K562 (cell line): ENCODE data around the gene TMEM151A. TPM values are rescaled to one million over a fixed set of nuclear protein-coding genes. Genes with fewer than 3 reads are reported as not detected.
A peak's percentile ranks its signal among the peaks of the same experiment; 100 is the strongest.

Source experiments
- BHLHE40 ChIP-seq: IDR thresholded peaks from 2 replicates; pipeline ENCODE4 v1.6.1; 2011; ENCODE audit warnings: low read length, improper control_type of control experiment
- BRF2 ChIP-seq: IDR thresholded peaks from 3 replicates; pipeline ENCODE4 v1.6.1; 2011; ENCODE audit warnings: borderline replicate concordance, mild to moderate bottlenecking; ENCODE audit not compliant: insufficient read length, insufficient read depth
- CC2D1A ChIP-seq: fragments of 450-650 bp; IDR thresholded peaks from 2 replicates; pipeline ENCODE4 v1.6.1; 2017; ENCODE audit warnings: mild to moderate bottlenecking
- DPF2 ChIP-seq: fragments of 450-650 bp; IDR thresholded peaks from 2 replicates; pipeline ENCODE4 v1.6.1; 2016
- GATAD2A ChIP-seq: fragments of 450-650 bp; IDR thresholded peaks from 2 replicates; pipeline ENCODE4 v1.6.1; 2017
- HNRNPL ChIP-seq: fragments of 200-400 bp; formaldehyde crosslinking; IDR thresholded peaks from 2 replicates; pipeline ENCODE4 v1.6.1; 2017; ENCODE audit warnings: low read depth, mild to moderate bottlenecking, low read length
- HOXB6 ChIP-seq: fragments of 250-450 bp; sonication (Bioruptor Pico); IDR thresholded peaks from 2 replicates; pipeline ENCODE4 v1.5.1; 2022; ENCODE audit warnings: mild to moderate bottlenecking, borderline replicate concordance
- KDM5B ChIP-seq: fragments of 200-600 bp; sonication (generic); IDR thresholded peaks from 2 replicates; pipeline ENCODE4 v1.6.1; 2012; ENCODE audit warnings: low read depth, mild to moderate bottlenecking, moderate library complexity, low read length, control low read depth, inconsistent platforms; ENCODE audit not compliant: insufficient replicate concordance
- POLR2G ChIP-seq: fragments of 200-400 bp; formaldehyde crosslinking; IDR thresholded peaks from 2 replicates; pipeline ENCODE4 v1.6.1; 2017; ENCODE audit warnings: low read depth, mild to moderate bottlenecking, antibody characterized with exemption, low read length, moderate library complexity
- SAFB2 ChIP-seq: fragments of 200-400 bp; formaldehyde crosslinking; IDR thresholded peaks from 2 replicates; pipeline ENCODE4 v1.6.1; 2018; ENCODE audit warnings: borderline replicate concordance, low read length, low read depth, moderate library complexity; ENCODE audit not compliant: severe bottlenecking
- SIRT6 ChIP-seq: IDR thresholded peaks from one replicate; pipeline ENCODE4 v1.6.1; 2012; ENCODE audit warnings: low read depth, mild to moderate bottlenecking, control low read depth, inconsistent platforms, low read length, moderate library complexity
- YY1 ChIP-seq, 3 experiments: IDR thresholded peaks; 2 replicates each; pipeline ENCODE4 v1.6.1; 2011; ENCODE audit warnings: low read length in 2 of 3, mild to moderate bottlenecking in 2 of 3, moderate library complexity in 2 of 3, borderline replicate concordance in 1 of 3, control low read depth in 1 of 3, low read depth in 1 of 3; ENCODE audit not compliant: insufficient read depth in 3 of 3, insufficient replicate concordance in 2 of 3, control insufficient read depth in 1 of 3, insufficient read length in 1 of 3; ENCODE audit errors: extremely low read depth in 1 of 3
- ZBTB7A ChIP-seq: IDR thresholded peaks from 2 replicates; pipeline ENCODE4 v1.6.1; 2011; ENCODE audit warnings: low read depth, mild to moderate bottlenecking, low read length, moderate library complexity, borderline replicate concordance; ENCODE audit not compliant: control insufficient read depth
- ZNF184 ChIP-seq: sonication (generic); formaldehyde crosslinking; IDR thresholded peaks from 2 replicates; pipeline ENCODE4 v1.5.0; 2020; ENCODE audit warnings: missing genetic modification reagents
- ZNF347 ChIP-seq: fragments of 450-650 bp; formaldehyde crosslinking; IDR thresholded peaks from 2 replicates; pipeline ENCODE4 v1.4.0; 2020; ENCODE audit warnings: low read depth, mild to moderate bottlenecking, moderate library complexity
- ZNF717 ChIP-seq: fragments of 250-450 bp; sonication (Bioruptor Pico); IDR thresholded peaks from 2 replicates; pipeline ENCODE4 v1.5.0; 2021
- ZSCAN32 ChIP-seq: fragments of 450-650 bp; formaldehyde crosslinking; IDR thresholded peaks from 2 replicates; pipeline ENCODE4 v1.4.0; 2020; ENCODE audit warnings: mild to moderate bottlenecking, moderate library complexity
- polyA plus RNA-seq, 8 experiments: library from polyadenylated mRNA; depleted of rRNA in 4 of 8; stranded (reverse) in 5 of 8; unstranded in 3 of 8; fragments of >200 nt; fragmentation: Nextera tagmentation in 2 of 8; fragmentation: Illumina TruSeq in 1 of 8; extraction: Ambion mirVana in 2 of 8; extraction: Trizol in 1 of 8; gene quantifications; 2 replicates each; pipeline versions ENCODE4 v1.2.1 to v1.2.3, GENCODE V29; 2011 to 2014; ENCODE audit warnings: inconsistent platforms in 1 of 8, missing spikeins in 1 of 8
- total RNA-seq, 7 experiments: library from RNA; depleted of rRNA in 6 of 7; stranded (reverse); fragments of >200 nt in 6 of 7; fragmentation: Illumina TruSeq in 2 of 7; extraction: Trizol in 2 of 7; gene quantifications; 2 replicates each; pipeline versions ENCODE4 v1.2.1 to v1.2.3, GENCODE V29; 2011 to 2021; ENCODE audit warnings: low replicate concordance in 1 of 7
- TF ChIP-seq, protein P1 (sequence below): sonication (generic); formaldehyde crosslinking; IDR thresholded peaks from 2 replicates; pipeline ENCODE4 v1.8.0; 2022; ENCODE audit warnings: missing genetic modification reagents, mild to moderate bottlenecking, moderate library complexity, borderline replicate concordance
- TF ChIP-seq, protein P2 (sequence below): fragments of 450-650 bp; IDR thresholded peaks from one replicate; pipeline ENCODE4 v1.6.1; 2018; ENCODE audit warnings: mild to moderate bottlenecking, moderate library complexity; ENCODE audit not compliant: partially characterized antibody
- TF ChIP-seq, protein P3 (sequence below), 2 experiments: IDR thresholded peaks; 2 replicates each; pipeline ENCODE4 v1.6.1; 2011; ENCODE audit warnings: borderline replicate concordance in 1 of 2, control low read depth in 1 of 2, low read depth in 1 of 2, low read length in 1 of 2, mild to moderate bottlenecking in 1 of 2, mixed read lengths in 1 of 2, moderate library complexity in 1 of 2; ENCODE audit not compliant: insufficient read depth in 1 of 2, insufficient read length in 1 of 2, poor library complexity in 1 of 2, severe bottlenecking in 1 of 2; ENCODE audit errors: extremely low read depth in 1 of 2

Gene TMEM151A
- total and polyA plus RNA-seq, 9 of the 15 experiments (the other 6 are each of a cell fraction or from before 2014, with no cell fraction given), result not detected

- TF ChIP-seq DPF2 (peak; percentile 10; the same call in 1 of the 2 replicates), HNRNPL (no peak), SIRT6 (no peak), ZBTB7A (peak; percentile 93; the same call in 1 of the 2 replicates), ZNF347 (CRISPR knock-in tag) (no peak), POLR2G (no peak), HOXB6 (CRISPR knock-in tag) (no peak), GATAD2A (no peak), ZNF184 (no peak), BRF2 (no peak), ZNF717 (CRISPR knock-in tag) (no peak), CC2D1A (peak; percentile 57; the same call in 1 of the 2 replicates), ZSCAN32 (CRISPR knock-in tag) (no peak), YY1 (IDR thresholded peaks at IDR 0.05; ENCODE audit: borderline replicate concordance in 1 of 3, control insufficient read depth in 1 of 3, extremely low read depth in 1 of 3, insufficient read depth in 3 of 3, insufficient read length in 1 of 3, insufficient replicate concordance in 2 of 3, low read depth in 1 of 3, low read length in 2 of 3) (peak in 2 of 3 experiments; percentile 54 to 77), BHLHE40 (no peak), KDM5B (no peak), SAFB2 (no peak)
- TF ChIP-seq, protein P1, sequence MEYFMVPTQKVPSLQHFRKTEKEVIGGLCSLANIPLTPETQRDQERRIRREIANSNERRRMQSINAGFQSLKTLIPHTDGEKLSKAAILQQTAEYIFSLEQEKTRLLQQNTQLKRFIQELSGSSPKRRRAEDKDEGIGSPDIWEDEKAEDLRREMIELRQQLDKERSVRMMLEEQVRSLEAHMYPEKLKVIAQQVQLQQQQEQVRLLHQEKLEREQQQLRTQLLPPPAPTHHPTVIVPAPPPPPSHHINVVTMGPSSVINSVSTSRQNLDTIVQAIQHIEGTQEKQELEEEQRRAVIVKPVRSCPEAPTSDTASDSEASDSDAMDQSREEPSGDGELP (CRISPR knock-in tag), result 0 out of 2 replicates have a peak, but pooled peaks have one; percentile 55
- TF ChIP-seq, protein P2, sequence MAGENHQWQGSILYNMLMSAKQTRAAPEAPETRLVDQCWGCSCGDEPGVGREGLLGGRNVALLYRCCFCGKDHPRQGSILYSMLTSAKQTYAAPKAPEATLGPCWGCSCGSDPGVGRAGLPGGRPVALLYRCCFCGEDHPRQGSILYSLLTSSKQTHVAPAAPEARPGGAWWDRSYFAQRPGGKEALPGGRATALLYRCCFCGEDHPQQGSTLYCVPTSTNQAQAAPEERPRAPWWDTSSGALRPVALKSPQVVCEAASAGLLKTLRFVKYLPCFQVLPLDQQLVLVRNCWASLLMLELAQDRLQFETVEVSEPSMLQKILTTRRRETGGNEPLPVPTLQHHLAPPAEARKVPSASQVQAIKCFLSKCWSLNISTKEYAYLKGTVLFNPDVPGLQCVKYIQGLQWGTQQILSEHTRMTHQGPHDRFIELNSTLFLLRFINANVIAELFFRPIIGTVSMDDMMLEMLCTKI, result no peak
- TF ChIP-seq, protein P3, sequence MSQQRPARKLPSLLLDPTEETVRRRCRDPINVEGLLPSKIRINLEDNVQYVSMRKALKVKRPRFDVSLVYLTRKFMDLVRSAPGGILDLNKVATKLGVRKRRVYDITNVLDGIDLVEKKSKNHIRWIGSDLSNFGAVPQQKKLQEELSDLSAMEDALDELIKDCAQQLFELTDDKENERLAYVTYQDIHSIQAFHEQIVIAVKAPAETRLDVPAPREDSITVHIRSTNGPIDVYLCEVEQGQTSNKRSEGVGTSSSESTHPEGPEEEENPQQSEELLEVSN (IDR thresholded peaks at IDR 0.05; ENCODE audit: borderline replicate concordance in 1 of 2, extremely low read depth in 1 of 2, insufficient read depth in 1 of 2, insufficient read length in 1 of 2, low read depth in 1 of 2, low read length in 1 of 2, poor library complexity in 1 of 2, severe bottlenecking in 1 of 2), result peak in 1 of 2 experiments; percentile 32
These were observed 2.0 kb upstream of the TMEM151A start (continued) for GRCh38 chr11:66289548-66290329.
